Natural killer cell (primary cell): ENCODE data around the gene MIF4GD. TPM values are rescaled to one million over a fixed set of nuclear protein-coding genes. Genes with fewer than 3 reads are reported as not detected.

Source experiments
- ATAC-seq, 3 donors: fragments of 150-1000 bp in 2 of 3; fragments of 200-7000 bp in 1 of 3; cut with Tn5 transposase; 1 replicate in 1 of 3; 2 replicates in 2 of 3; pipeline ENCODE4 v1.10.0; 2021; ENCODE audit warnings: mild to moderate bottlenecking in 2 of 3, moderate library complexity in 2 of 3
- DNase-seq, 2 donors: peaks; one replicate each; pipeline versions ENCODE4 v3.0.0 to v3.0.0-alpha.2; 2013 to 2021; ENCODE audit warnings: mixed read lengths in 1 of 2
- H3K27ac ChIP-seq: one replicate; pipeline ENCODE4 v1.5.1; 2013; ENCODE audit warnings: mild to moderate bottlenecking, low read length
- H3K27me3 ChIP-seq: one replicate; pipeline ENCODE4 v1.6.1; 2013; ENCODE audit warnings: low read length; ENCODE audit not compliant: control insufficient read depth, insufficient read depth
- H3K36me3 ChIP-seq: one replicate; pipeline ENCODE4 v1.6.1; 2013; ENCODE audit warnings: low read length; ENCODE audit not compliant: control insufficient read depth, insufficient read depth
- H3K4me1 ChIP-seq: one replicate; pipeline ENCODE4 v1.6.1; 2013; ENCODE audit warnings: low read length; ENCODE audit not compliant: control insufficient read depth, insufficient read depth
- H3K4me3 ChIP-seq: one replicate; pipeline ENCODE4 v1.5.1; 2013; ENCODE audit warnings: low read length
- H3K9me3 ChIP-seq: one replicate; pipeline ENCODE4 v1.6.1; 2013; ENCODE audit warnings: low read length; ENCODE audit not compliant: control insufficient read depth, insufficient read depth
- H3K27ac Mint-ChIP-seq, 2 donors: one replicate each; pipeline ENCODE4 v1.8.0; 2022; ENCODE audit warnings: mild to moderate bottlenecking in 2 of 2, mixed read lengths in 2 of 2, moderate library complexity in 1 of 2
- H3K27me3 Mint-ChIP-seq, 2 donors: one replicate each; pipeline ENCODE4 v1.8.0; 2022; ENCODE audit warnings: low read depth in 2 of 2, mixed read lengths in 2 of 2
- H3K36me3 Mint-ChIP-seq: one replicate; pipeline ENCODE4 v1.8.0; 2022; ENCODE audit warnings: mixed read lengths
- H3K4me1 Mint-ChIP-seq, 2 donors: one replicate each; pipeline ENCODE4 v1.8.0; 2022; ENCODE audit warnings: mixed read lengths in 2 of 2
- H3K4me3 Mint-ChIP-seq: one replicate; pipeline ENCODE4 v1.8.0; 2022; ENCODE audit warnings: mild to moderate bottlenecking, moderate library complexity, mixed read lengths
- H3K9me3 Mint-ChIP-seq, 2 donors: one replicate each; pipeline ENCODE4 v1.8.0; 2022; ENCODE audit warnings: mixed read lengths in 2 of 2
- CTCF ChIP-seq: fragments of 200-600 bp; IDR thresholded peaks from one replicate; pipeline ENCODE4 v1.8.0; 2022; ENCODE audit warnings: antibody characterized with exemption
- WGBS: methylation state at CpG from one replicate; pipeline ENCODE4 v1.1.7; 2013; ENCODE audit warnings: missing lambda C conversion rate; ENCODE audit not compliant: insufficient coverage; 5-methylcytosine and 5-hydroxymethylcytosine counted together
- intact Hi-C: fragments of 100-400 bp; cut with micrococcal nuclease; formaldehyde crosslinking; loops from one replicate; pipeline ENCODE4 v1.14.2; 2022
- total RNA-seq, 4 donors: library from RNA; stranded (reverse); fragments of 120-200 nt in 1 of 4; gene quantifications; one replicate each; pipeline versions ENCODE4 v1.2.3 to v1.2.4, GENCODE V29; 2013 to 2022

Gene MIF4GD
- 10 to 100 TPM; 44.5 to 56.9 (median 50.3) TPM for total RNA-seq
- 39.0 TPM for total RNA-seq (2013)

- ATAC-seq, result peak in 2 of 3 donors; percentile 24 to 31
- H3K27me3 ChIP-seq, result no peaks in the 10 kb centered on the region
- intact Hi-C loops, result loop anchor here (1.0 kb wide), 2 partner anchors 10 to 18 kb away; partner anchors contain the start of genes GGA3, MRPS7 and SLC25A19
- Mint-ChIP-seq H3K27ac (peak within 1 kb of the TSS; percentile 81 to 91), H3K4me1 (peaks cover 10 to 25% of the 10 kb centered on the region in 2 donors), H3K4me3 (peak within 1 kb of the TSS; percentile 88), H3K27me3 (no peaks in the 10 kb centered on the region), H3K36me3 (no peaks in the 10 kb centered on the region), H3K9me3 (no peaks in the 10 kb centered on the region)
- peaks cover 17% of the 10 kb centered on the region for H3K36me3 ChIP-seq
- no peak for TF ChIP-seq CTCF
- DNase-seq, result no peak
- H3K9me3 ChIP-seq, result no peaks in the 10 kb centered on the region
- WGBS, result 0% methylated on average over 39 of the region's 39 CpGs
- peak within 1 kb of the TSS; percentile 95 for H3K27ac ChIP-seq
- peak within 1 kb of the TSS; percentile 86 for H3K4me3 ChIP-seq
- H3K4me1 ChIP-seq, result peaks cover 40% of the 10 kb centered on the region
Measured at GRCh38 chr17:75270966-75271232, at the start of gene MIF4GD. TSS of gene MIF4GD (minus strand) at chr17:75271231. CDS start at chr17:75270195, 1,036 bp downstream.

GRCh38 chr17:75319904-75320691 is 49.1 kb upstream of the MIF4GD start:
- ATAC-seq, result no peak
- intact Hi-C loops, result no loop called here
- 87% methylated on average over 18 of the region's 20 CpGs for WGBS

GRCh38 chr17:75318615-75319222 is 47.7 kb upstream of the MIF4GD start:
- ATAC-seq, result no peak
- H3K27ac ChIP-seq, result no peak overlapping the region
- H3K9me3 Mint-ChIP-seq, result no peaks in the 10 kb centered on the region
- peak overlapping the region in 1 of 2 donors; percentile 31 for H3K27ac Mint-ChIP-seq
- H3K27me3 Mint-ChIP-seq, result no peaks in the 10 kb centered on the region
- TF ChIP-seq CTCF, result no peak
- no peaks in the 10 kb centered on the region for H3K9me3 ChIP-seq
- no peak for DNase-seq
- 94% methylated on average over 10 of the region's 10 CpGs for WGBS
- peaks cover 40% of the 10 kb centered on the region for H3K4me1 ChIP-seq
- no peak overlapping the region for H3K4me3 ChIP-seq
- no peaks in the 10 kb centered on the region for H3K36me3 Mint-ChIP-seq
- no peak overlapping the region for H3K4me3 Mint-ChIP-seq
- intact Hi-C loops, result no loop called here
- H3K4me1 Mint-ChIP-seq, result peaks cover 9 to 15% of the 10 kb centered on the region in 2 donors
- no peaks in the 10 kb centered on the region for H3K27me3 ChIP-seq
- peaks cover 40% of the 10 kb centered on the region for H3K36me3 ChIP-seq

More at GRCh38 chr17:75319904-75320691, 49.1 kb upstream of the MIF4GD start:
- Histone ChIP-seq H3K9me3 (no peaks in the 10 kb centered on the region), H3K4me3 (no peak overlapping the region), H3K36me3 (peaks cover 40% of the 10 kb centered on the region), H3K4me1 (peaks cover 36% of the 10 kb centered on the region), H3K27me3 (no peaks in the 10 kb centered on the region), H3K27ac (peak overlapping the region; percentile 51)
- no peak for TF ChIP-seq CTCF
- H3K27me3 Mint-ChIP-seq, result no peaks in the 10 kb centered on the region
- no peak overlapping the region for H3K4me3 Mint-ChIP-seq
- DNase-seq, result no peak
- H3K4me1 Mint-ChIP-seq, result peaks cover 7 to 12% of the 10 kb centered on the region in 2 donors
- H3K27ac Mint-ChIP-seq, result no peak overlapping the region
- no peaks in the 10 kb centered on the region for H3K9me3 Mint-ChIP-seq
- no peaks in the 10 kb centered on the region for H3K36me3 Mint-ChIP-seq
